Stimulated activated CD4-positive, alpha-beta T cell treated with anti-CD3 and anti-CD28 coated beads, Interleukin-15, amount 100 ng/mL, for 1 hour (primary cell): Measurements from ENCODE around the gene AGPAT4.

Experiments
- DNase-seq, 2 donors: peaks; one replicate each; pipeline ENCODE4 v3.0.0-alpha.2; 2020; ENCODE audit warnings: low read depth in 1 of 2, low spot score in 1 of 2

The AGPAT4 gene

GRCh38 chr6:161080263-161080970, 193.4 kb downstream of the AGPAT4 start:
- no peak for DNase-seq
